ENCODE data around the gene MRPL42.

The MRPL42 gene

DNA sequence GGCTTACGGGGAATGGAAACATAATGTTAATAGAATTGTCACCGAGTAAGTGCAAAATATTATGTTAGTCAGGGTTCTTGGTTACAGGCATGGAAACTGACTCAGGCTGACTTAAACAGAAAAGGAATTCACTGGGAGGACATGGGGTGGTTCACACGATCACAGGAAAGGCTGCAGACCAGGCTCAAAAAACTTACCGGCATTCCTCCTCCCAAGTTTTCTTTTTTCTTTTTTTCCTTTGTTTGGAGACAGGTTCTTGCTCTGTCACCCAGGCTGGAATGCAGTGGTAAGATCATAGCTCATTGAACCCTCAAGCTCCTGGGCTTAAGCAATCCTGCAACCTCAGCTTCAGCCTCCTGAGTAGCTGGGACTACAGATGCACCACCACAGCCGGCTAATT lies 13.7 kb upstream of the MRPL42 start:
- TF ChIP-seq REST (IDR thresholded peaks at IDR 0.05; ENCODE audit: insufficient read depth in 1 of 2, low read depth in 2 of 2, low read length in 2 of 2) (no peak), POLR2AphosphoS5 (IDR thresholded peaks at IDR 0.05; ENCODE audit: low read depth, low read length) (no peak), FOXP2 (optimal IDR thresholded peaks at IDR 0.05; ENCODE audit: borderline replicate concordance, extremely low read depth, extremely low read length, insufficient read depth) (no peak), TAF1 (IDR thresholded peaks at IDR 0.05; ENCODE audit: borderline replicate concordance, insufficient read depth, low read length) (no peak), SIN3A (IDR thresholded peaks at IDR 0.05; ENCODE audit: borderline replicate concordance, insufficient read depth, low read length) (no peak)

- TF ChIP-seq REST (IDR thresholded peaks at IDR 0.05; ENCODE audit: insufficient read depth in 1 of 2, low read depth in 2 of 2, low read length in 2 of 2) (no peak), POLR2AphosphoS5 (IDR thresholded peaks at IDR 0.05; ENCODE audit: low read depth, low read length) (no peak), FOXP2 (optimal IDR thresholded peaks at IDR 0.05; ENCODE audit: borderline replicate concordance, extremely low read depth, extremely low read length, insufficient read depth) (no peak), TAF1 (IDR thresholded peaks at IDR 0.05; ENCODE audit: borderline replicate concordance, insufficient read depth, low read length) (no peak), SIN3A (IDR thresholded peaks at IDR 0.05; ENCODE audit: borderline replicate concordance, insufficient read depth, low read length) (no peak)
Measured at GRCh38 chr12:93456077-93456476, 11.2 kb upstream of the MRPL42 start.

DNA sequence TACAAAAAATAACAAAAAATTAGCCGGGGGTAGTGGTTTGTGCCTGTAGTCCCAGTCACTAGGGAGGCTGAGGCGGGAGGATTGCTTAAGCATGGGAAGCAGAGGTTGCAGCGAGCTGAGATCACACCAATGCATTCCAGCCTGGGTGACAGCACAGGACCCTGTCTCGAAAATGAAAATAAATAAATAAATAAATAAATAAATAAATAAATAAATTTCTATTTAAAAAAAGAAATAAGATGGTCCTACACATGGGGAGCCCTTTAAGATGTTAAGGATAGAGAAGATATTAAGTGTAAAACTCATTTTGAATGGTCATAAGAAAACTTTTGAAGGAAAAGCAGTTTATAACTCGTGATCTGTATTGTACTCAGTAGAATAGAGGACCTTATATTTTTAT lies 8.2 kb upstream of the MRPL42 start:
- no peak for TF ChIP-seq POLR2AphosphoS5 (IDR thresholded peaks at IDR 0.05; ENCODE audit: low read depth, low read length)
- no peak for TF ChIP-seq FOXP2 (optimal IDR thresholded peaks at IDR 0.05; ENCODE audit: borderline replicate concordance, extremely low read depth, extremely low read length, insufficient read depth)
- no peak for TF ChIP-seq SIN3A (IDR thresholded peaks at IDR 0.05; ENCODE audit: borderline replicate concordance, insufficient read depth, low read length)
- TF ChIP-seq TAF1 (IDR thresholded peaks at IDR 0.05; ENCODE audit: borderline replicate concordance, insufficient read depth, low read length), result no peak
- no peak for TF ChIP-seq REST (IDR thresholded peaks at IDR 0.05; ENCODE audit: insufficient read depth in 1 of 2, low read depth in 2 of 2, low read length in 2 of 2)

DNA sequence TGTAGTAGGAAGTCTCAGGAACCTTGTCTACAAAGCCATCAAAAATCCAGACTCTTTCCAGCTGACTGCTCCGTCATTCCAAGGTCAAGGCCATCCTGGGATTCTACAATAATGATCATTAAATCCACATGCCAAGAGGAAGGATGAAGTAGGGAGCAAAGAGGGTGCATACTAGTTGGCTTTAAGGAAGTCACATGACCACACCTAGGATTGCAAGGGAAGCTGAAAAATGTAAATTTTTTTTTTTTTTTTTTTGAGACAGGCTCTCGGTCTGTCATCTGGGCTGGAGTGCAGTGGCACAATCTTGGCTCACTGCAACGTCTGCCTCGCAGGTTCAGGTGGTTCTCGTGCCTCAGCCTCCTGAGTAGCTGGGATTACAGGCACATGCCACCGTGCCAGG lies 7.3 kb upstream of the MRPL42 start:
- TF ChIP-seq SIN3A (IDR thresholded peaks at IDR 0.05; ENCODE audit: borderline replicate concordance, insufficient read depth, low read length) (no peak), TAF1 (IDR thresholded peaks at IDR 0.05; ENCODE audit: borderline replicate concordance, insufficient read depth, low read length) (no peak), POLR2AphosphoS5 (IDR thresholded peaks at IDR 0.05; ENCODE audit: low read depth, low read length) (no peak), FOXP2 (optimal IDR thresholded peaks at IDR 0.05; ENCODE audit: borderline replicate concordance, extremely low read depth, extremely low read length, insufficient read depth) (no peak), REST (IDR thresholded peaks at IDR 0.05; ENCODE audit: insufficient read depth in 1 of 2, low read depth in 2 of 2, low read length in 2 of 2) (no peak)

- TF ChIP-seq FOXP2 (optimal IDR thresholded peaks at IDR 0.05; ENCODE audit: borderline replicate concordance, extremely low read depth, extremely low read length, insufficient read depth) (no peak), SIN3A (IDR thresholded peaks at IDR 0.05; ENCODE audit: borderline replicate concordance, insufficient read depth, low read length) (no peak), TAF1 (IDR thresholded peaks at IDR 0.05; ENCODE audit: borderline replicate concordance, insufficient read depth, low read length) (no peak)
Measured at GRCh38 chr12:93460902-93461301, 6.4 kb upstream of the MRPL42 start.

Data from PFSK-1 (cell line).